HL-60 (cell line): ENCODE measurements around the gene FBXW9.

Experiments
- CTCF ChIP-seq: IDR thresholded peaks from one replicate; pipeline ENCODE4 v1.5.1; 2011; ENCODE audit warnings: low read length, control low read depth, inconsistent platforms; ENCODE audit not compliant: insufficient read depth
- GABPA ChIP-seq: IDR thresholded peaks from 2 replicates; pipeline ENCODE4 v1.6.1; 2012; ENCODE audit warnings: low read depth
- POLR2AphosphoS5 ChIP-seq: IDR thresholded peaks from 2 replicates; pipeline ENCODE4 v1.6.1; 2012; ENCODE audit warnings: low read depth
- SPI1 ChIP-seq: IDR thresholded peaks from 2 replicates; pipeline ENCODE4 v1.6.1; 2012; ENCODE audit warnings: low read depth, mild to moderate bottlenecking, borderline replicate concordance
- TF ChIP-seq, protein P1 (sequence below): IDR thresholded peaks from 2 replicates; pipeline ENCODE4 v1.6.1; 2012; ENCODE audit warnings: low read depth; ENCODE audit not compliant: insufficient replicate concordance

DNA sequence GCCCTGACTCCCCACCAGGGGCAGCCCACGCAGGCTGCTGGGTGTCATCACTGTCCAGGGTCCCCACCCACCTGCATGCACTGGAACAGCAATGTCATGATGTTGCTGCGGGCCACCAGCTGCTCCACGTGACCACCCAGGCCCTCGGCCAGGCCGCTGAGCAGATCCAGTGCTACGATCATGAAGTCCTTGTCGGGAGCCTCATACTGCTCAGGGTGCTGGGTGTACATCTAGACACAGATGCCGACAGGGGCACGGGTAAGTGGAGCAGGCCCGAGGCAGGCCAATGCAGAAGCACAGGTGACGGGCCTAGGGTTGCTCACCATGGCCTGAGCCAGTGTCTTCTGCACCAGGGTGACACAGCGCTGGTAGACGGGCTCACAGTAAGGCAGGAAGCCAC is 8.7 kb upstream of the FBXW9 start:
- TF ChIP-seq, protein P1, sequence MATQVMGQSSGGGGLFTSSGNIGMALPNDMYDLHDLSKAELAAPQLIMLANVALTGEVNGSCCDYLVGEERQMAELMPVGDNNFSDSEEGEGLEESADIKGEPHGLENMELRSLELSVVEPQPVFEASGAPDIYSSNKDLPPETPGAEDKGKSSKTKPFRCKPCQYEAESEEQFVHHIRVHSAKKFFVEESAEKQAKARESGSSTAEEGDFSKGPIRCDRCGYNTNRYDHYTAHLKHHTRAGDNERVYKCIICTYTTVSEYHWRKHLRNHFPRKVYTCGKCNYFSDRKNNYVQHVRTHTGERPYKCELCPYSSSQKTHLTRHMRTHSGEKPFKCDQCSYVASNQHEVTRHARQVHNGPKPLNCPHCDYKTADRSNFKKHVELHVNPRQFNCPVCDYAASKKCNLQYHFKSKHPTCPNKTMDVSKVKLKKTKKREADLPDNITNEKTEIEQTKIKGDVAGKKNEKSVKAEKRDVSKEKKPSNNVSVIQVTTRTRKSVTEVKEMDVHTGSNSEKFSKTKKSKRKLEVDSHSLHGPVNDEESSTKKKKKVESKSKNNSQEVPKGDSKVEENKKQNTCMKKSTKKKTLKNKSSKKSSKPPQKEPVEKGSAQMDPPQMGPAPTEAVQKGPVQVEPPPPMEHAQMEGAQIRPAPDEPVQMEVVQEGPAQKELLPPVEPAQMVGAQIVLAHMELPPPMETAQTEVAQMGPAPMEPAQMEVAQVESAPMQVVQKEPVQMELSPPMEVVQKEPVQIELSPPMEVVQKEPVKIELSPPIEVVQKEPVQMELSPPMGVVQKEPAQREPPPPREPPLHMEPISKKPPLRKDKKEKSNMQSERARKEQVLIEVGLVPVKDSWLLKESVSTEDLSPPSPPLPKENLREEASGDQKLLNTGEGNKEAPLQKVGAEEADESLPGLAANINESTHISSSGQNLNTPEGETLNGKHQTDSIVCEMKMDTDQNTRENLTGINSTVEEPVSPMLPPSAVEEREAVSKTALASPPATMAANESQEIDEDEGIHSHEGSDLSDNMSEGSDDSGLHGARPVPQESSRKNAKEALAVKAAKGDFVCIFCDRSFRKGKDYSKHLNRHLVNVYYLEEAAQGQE, result no peak
- TF ChIP-seq CTCF (no peak), SPI1 (no peak), POLR2AphosphoS5 (no peak), GABPA (no peak)
